IMR-90 (cell line): ENCODE measurements around the gene CDC25A. TPM values are rescaled to one million over a fixed set of nuclear protein-coding genes. Genes with fewer than 3 reads are reported as not detected.

Experiments
- ATAC-seq: fragments of 200-7000 bp; cut with Tn5 transposase; 2 replicates; pipeline ENCODE4 v1.9.1; 2020; ENCODE audit warnings: low read depth, mild to moderate bottlenecking, moderate library complexity
- BruUV-seq: library from RNA; stranded (reverse); fragments of 400-500 nt; replicated peaks from 2 replicates; lab custom pipeline; 2021; lab: Mats Ljungman, UMichigan
- CTCF ChIA-PET: fragments of 300-600 bp; formaldehyde crosslinking; extraction: SDS; loops from one replicate; lab custom pipeline; 2021; ENCODE audit warnings: antibody characterized with exemption; lab: Yijun Ruan, JAX
- POLR2A ChIA-PET: fragments of 300-600 bp; sonication (Branson Sonifier 250); formaldehyde crosslinking; loops from one replicate; lab custom pipeline; 2022; ENCODE audit warnings: antibody characterized with exemption; ENCODE audit not compliant: unreplicated experiment; lab: Charles Lee
- DNase-seq: peaks from one replicate; pipeline ENCODE4 v3.0.0; 2013
- H2AFZ ChIP-seq: replicated peaks from 2 replicates; pipeline ENCODE3; 2013; ENCODE audit warnings: low read length, mild to moderate bottlenecking; ENCODE audit not compliant: poor library complexity
- H2AK5ac ChIP-seq: 2 replicates; pipeline ENCODE4 v1.6.1; 2013; ENCODE audit warnings: low read depth, low read length, inconsistent platforms
- H2AK9ac ChIP-seq: replicated peaks from 2 replicates; pipeline ENCODE3; 2013; ENCODE audit warnings: mild to moderate bottlenecking, low read depth, low read length, moderate library complexity; ENCODE audit not compliant: poor library complexity
- H2BK120ac ChIP-seq: 2 replicates; pipeline ENCODE4 v1.6.1; 2013; ENCODE audit warnings: low read depth, low read length, inconsistent platforms
- H2BK15ac ChIP-seq: 3 replicates; pipeline ENCODE4 v1.6.1; 2013; ENCODE audit warnings: low read depth, low read length, inconsistent platforms
- H2BK20ac ChIP-seq: 2 replicates; pipeline ENCODE4 v1.6.1; 2013; ENCODE audit warnings: low read depth, mild to moderate bottlenecking, inconsistent platforms, low read length, moderate library complexity
- H2BK5ac ChIP-seq: 2 replicates; pipeline ENCODE4 v1.6.1; 2013; ENCODE audit warnings: mild to moderate bottlenecking, low read depth, low read length, inconsistent platforms; ENCODE audit not compliant: poor library complexity, severe bottlenecking
- H3K14ac ChIP-seq: replicated peaks from 2 replicates; pipeline ENCODE4 v1.6.1; 2013; ENCODE audit warnings: low read depth, low read length, inconsistent platforms
- H3K18ac ChIP-seq: 2 replicates; pipeline ENCODE4 v1.6.1; 2013; ENCODE audit warnings: low read depth, low read length, control low read depth
- H3K23ac ChIP-seq: 2 replicates; pipeline ENCODE4 v1.6.1; 2013; ENCODE audit warnings: low read depth, low read length, inconsistent platforms
- H3K27ac ChIP-seq: 2 replicates; pipeline ENCODE4 v1.5.1; 2013; ENCODE audit warnings: mild to moderate bottlenecking, control low read depth, low read length; ENCODE audit not compliant: insufficient read depth
- H3K27me3 ChIP-seq: 2 replicates; pipeline ENCODE4 v1.6.1; 2013; ENCODE audit warnings: low read length; ENCODE audit not compliant: control insufficient read depth, insufficient read depth
- H3K36me3 ChIP-seq: 2 replicates; pipeline ENCODE4 v1.6.1; 2013; ENCODE audit warnings: low read length, mixed read lengths; ENCODE audit not compliant: control insufficient read depth, insufficient read depth
- H3K4ac ChIP-seq: 2 replicates; pipeline ENCODE4 v1.6.1; 2013; ENCODE audit warnings: low read depth, low read length, inconsistent platforms
- H3K4me1 ChIP-seq: 2 replicates; pipeline ENCODE4 v1.6.1; 2013; ENCODE audit warnings: low read length, mixed read lengths; ENCODE audit not compliant: control insufficient read depth, insufficient read depth
- H3K4me2 ChIP-seq: 2 replicates; pipeline ENCODE4 v1.6.1; 2013; ENCODE audit warnings: low read depth, mild to moderate bottlenecking, control low read depth, low read length, moderate library complexity
- H3K4me3 ChIP-seq: 2 replicates; pipeline ENCODE4 v1.5.1; 2013; ENCODE audit warnings: low read depth, mild to moderate bottlenecking, control low read depth, low read length, moderate library complexity; ENCODE audit not compliant: insufficient read depth
- H3K56ac ChIP-seq: 2 replicates; pipeline ENCODE4 v1.6.1; 2013; ENCODE audit warnings: low read length, inconsistent platforms; ENCODE audit not compliant: insufficient read depth; ENCODE audit errors: extremely low read depth
- H3K79me1 ChIP-seq, 2 experiments: 2 replicates each; pipeline ENCODE4 v1.6.1; 2013; ENCODE audit warnings: low read length in 2 of 2, inconsistent platforms in 1 of 2, low read depth in 1 of 2
- H3K9ac ChIP-seq: 2 replicates; pipeline ENCODE4 v1.6.1; 2013; ENCODE audit warnings: low read depth, low read length, control low read depth
- H3K9me1 ChIP-seq: 2 replicates; pipeline ENCODE4 v1.6.1; 2013; ENCODE audit warnings: low read length, inconsistent platforms; ENCODE audit not compliant: insufficient read depth
- H3K9me3 ChIP-seq: 2 replicates; pipeline ENCODE4 v1.6.1; 2013; ENCODE audit warnings: low read length; ENCODE audit not compliant: control insufficient read depth, insufficient read depth
- H4K20me1 ChIP-seq: 2 replicates; pipeline ENCODE4 v1.6.1; 2013; ENCODE audit warnings: low read length, inconsistent platforms; ENCODE audit not compliant: insufficient read depth
- H4K5ac ChIP-seq: 2 replicates; pipeline ENCODE4 v1.6.1; 2013; ENCODE audit warnings: mild to moderate bottlenecking, low read depth, low read length, control low read depth
- H4K8ac ChIP-seq, 2 experiments: 2 replicates each; pipeline ENCODE4 v1.6.1; 2013; ENCODE audit warnings: low read depth in 2 of 2, low read length in 2 of 2, control low read depth in 1 of 2, inconsistent platforms in 1 of 2
- H4K91ac ChIP-seq: 2 replicates; pipeline ENCODE4 v1.6.1; 2013; ENCODE audit warnings: low read depth, low read length, inconsistent platforms; ENCODE audit not compliant: insufficient read depth
- CEBPB ChIP-seq: IDR thresholded peaks from 2 replicates; pipeline ENCODE4 v1.6.1; 2012; ENCODE audit warnings: low read depth, low read length, improper control_type of control experiment
- CTCF ChIP-seq: conservative IDR thresholded peaks from 2 replicates; pipeline ENCODE4 v1.5.1; 2012; ENCODE audit warnings: mild to moderate bottlenecking, low read depth, low read length, improper control_type of control experiment
- ELK1 ChIP-seq: fragments of 150-350 bp; IDR thresholded peaks from 2 replicates; pipeline ENCODE4 v1.6.1; 2016; ENCODE audit warnings: low read depth, mild to moderate bottlenecking, low read length, moderate library complexity, borderline replicate concordance
- MAFK ChIP-seq: IDR thresholded peaks from 2 replicates; pipeline ENCODE4 v1.6.1; 2012; ENCODE audit warnings: low read depth, low read length, improper control_type of control experiment
- MXI1 ChIP-seq: IDR thresholded peaks from 2 replicates; pipeline ENCODE4 v1.6.1; 2012; ENCODE audit warnings: low read depth, mild to moderate bottlenecking, low read length, moderate library complexity, borderline replicate concordance
- NFE2L2 ChIP-seq: fragments of 150-350 bp; IDR thresholded peaks from 2 replicates; pipeline ENCODE4 v1.6.1; 2016; ENCODE audit warnings: low read depth, mild to moderate bottlenecking, low read length
- POLR2A ChIP-seq: IDR thresholded peaks from 2 replicates; pipeline ENCODE4 v1.6.1; 2012; ENCODE audit warnings: mild to moderate bottlenecking, low read depth, low read length
- RAD21 ChIP-seq: IDR thresholded peaks from 2 replicates; pipeline ENCODE4 v1.6.1; 2012; ENCODE audit warnings: low read length, improper control_type of control experiment
- RCOR1 ChIP-seq: IDR thresholded peaks from 2 replicates; pipeline ENCODE4 v1.6.1; 2012; ENCODE audit warnings: mild to moderate bottlenecking, low read length, improper control_type of control experiment; ENCODE audit not compliant: insufficient replicate concordance
- SMC3 ChIP-seq: fragments of 150-350 bp; IDR thresholded peaks from 2 replicates; pipeline ENCODE4 v1.6.1; 2016; ENCODE audit warnings: low read depth, mild to moderate bottlenecking, antibody characterized with exemption, low read length, moderate library complexity
- WGBS, 2 experiments: methylation state at CpG; one replicate each; pipeline versions ENCODE4 v1.1.5 to v1.1.7; 2013; ENCODE audit warnings: missing lambda C conversion rate in 2 of 2; ENCODE audit not compliant: insufficient read length in 1 of 2; ENCODE audit errors: extremely low coverage in 2 of 2; 5-methylcytosine and 5-hydroxymethylcytosine counted together
- dilution Hi-C: fragments of 300-500 bp; cut with HindIII; formaldehyde crosslinking; loops from one replicate; pipeline ENCODE4 v1.14.3; 2018; ENCODE audit warnings: low sequenced_read_pairs; ENCODE audit not compliant: unreplicated experiment
- in situ Hi-C: fragments of 300-500 bp; cut with MboI; formaldehyde crosslinking; loops from 3 replicates; pipeline ENCODE4 v1.14.3; 2019; ENCODE audit warnings: low sequenced_read_pairs, inconsistent platforms, mixed read lengths
- intact Hi-C: fragments of 100-400 bp; cut with micrococcal nuclease; formaldehyde crosslinking; loops from 2 replicates; pipeline ENCODE4 v1.10.0; 2022
- polyA plus RNA-seq, 3 experiments: library from polyadenylated mRNA; depleted of rRNA; stranded (reverse); fragments of >200 nt; gene quantifications; 2 replicates each; pipeline ENCODE4 v1.2.3, GENCODE V29; 2012; ENCODE audit warnings: low replicate concordance in 1 of 3
- total RNA-seq: library from RNA; depleted of rRNA; stranded (reverse); fragments of >200 nt; gene quantifications from 2 replicates; pipeline ENCODE4 v1.2.3, GENCODE V29; 2012
- TF ChIP-seq, protein P1 (sequence below): fragments of 150-350 bp; IDR thresholded peaks from 2 replicates; pipeline ENCODE4 v1.6.1; 2017; ENCODE audit warnings: mild to moderate bottlenecking, antibody characterized with exemption, low read length, low read depth

CDC25A gene
- total and polyA plus RNA-seq, 2 of the 4 experiments (the other 2 are of a cell fraction): 4.2 to 10.6 TPM

GRCh38 chr3:48180531-48181253 lies 7.5 kb downstream of the CDC25A start:
- H2AFZ ChIP-seq: no peak overlapping the region
- H3K79me1 ChIP-seq: peaks cover 26 to 38% of the 10 kb centered on the region in 2 experiments
- H3K27ac ChIP-seq: no peak overlapping the region
- H2AK5ac ChIP-seq: no peak overlapping the region
- no peak overlapping the region for H2BK5ac ChIP-seq
- H4K20me1 ChIP-seq: 0 out of 2 replicates have a peak, but pooled peaks cover 3% of the 10 kb centered on the region
- no CpG with 5 or more reads among the region's 5 CpGs for WGBS, 2 experiments
- ChIA-PET POLR2A (no interaction called here), CTCF (no interaction called here)
- H4K5ac ChIP-seq: no peak overlapping the region
- H3K56ac ChIP-seq: no peak overlapping the region
- intact Hi-C loops: no loop called here
- in situ Hi-C loops: no loop called here
- H2BK120ac ChIP-seq: no peak overlapping the region
- DNase-seq (no peak), ATAC-seq (no peak)
- H2BK15ac ChIP-seq: no peak overlapping the region
- dilution Hi-C loops: no loop called here
- H4K8ac ChIP-seq: peak overlapping the region in 1 of 2 experiments; percentile 46; a peak in 1 of 4 replicates
- no peak overlapping the region for H3K4me2 ChIP-seq
- no peaks in the 10 kb centered on the region for H3K9me3 ChIP-seq
- no peak overlapping the region for H3K18ac ChIP-seq
- no peak overlapping the region for H2AK9ac ChIP-seq
- H3K27me3 ChIP-seq: no peaks in the 10 kb centered on the region
- BruUV-seq: no TSS peak
- H3K36me3 ChIP-seq: peaks cover 24% of the 10 kb centered on the region
- H3K4me1 ChIP-seq: no peaks in the 10 kb centered on the region
- TF ChIP-seq, protein P1, sequence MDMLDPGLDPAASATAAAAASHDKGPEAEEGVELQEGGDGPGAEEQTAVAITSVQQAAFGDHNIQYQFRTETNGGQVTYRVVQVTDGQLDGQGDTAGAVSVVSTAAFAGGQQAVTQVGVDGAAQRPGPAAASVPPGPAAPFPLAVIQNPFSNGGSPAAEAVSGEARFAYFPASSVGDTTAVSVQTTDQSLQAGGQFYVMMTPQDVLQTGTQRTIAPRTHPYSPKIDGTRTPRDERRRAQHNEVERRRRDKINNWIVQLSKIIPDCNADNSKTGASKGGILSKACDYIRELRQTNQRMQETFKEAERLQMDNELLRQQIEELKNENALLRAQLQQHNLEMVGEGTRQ: no peak
- no peak for TF ChIP-seq CEBPB
- TF ChIP-seq RAD21: no peak
- no peak for TF ChIP-seq NFE2L2
- no peak for TF ChIP-seq MXI1
- no peak for TF ChIP-seq SMC3
- no peak for TF ChIP-seq CTCF
- TF ChIP-seq POLR2A: no peak
- TF ChIP-seq MAFK: no peak
- no peak for TF ChIP-seq RCOR1
- TF ChIP-seq ELK1: no peak
- no peak overlapping the region for H2BK20ac ChIP-seq
- H3K14ac ChIP-seq: no peak overlapping the region
- H3K23ac ChIP-seq: peak overlapping the region; percentile 72; the same call in 1 of the 2 replicates
- peaks cover 2% of the 10 kb centered on the region; the same call in 1 of the 2 replicates for H3K9me1 ChIP-seq
- no peak overlapping the region for H3K4me3 ChIP-seq
- H3K4ac ChIP-seq: no peak overlapping the region
- H4K91ac ChIP-seq: no peak overlapping the region
- no peak overlapping the region for H3K9ac ChIP-seq
